Esophagus muscularis mucosa (tissue), 4 donors: Measurements from ENCODE around the gene ELOA2. TPM values are rescaled to one million over a fixed set of nuclear protein-coding genes. Genes with fewer than 3 reads are reported as not detected.
"Not testable (repeated sequence)": the region's sequence is repeated elsewhere in the genome, so short reads cannot be mapped to it uniquely, and the experiment has no call there.

Source experiments
- DNase-seq: peaks from one replicate; pipeline ENCODE4 v3.0.0-alpha.2; 2017; ENCODE audit errors: extremely low spot score
- H3K27ac ChIP-seq, 4 donors: fragments of 200-600 bp; sonication (generic); replicated peaks in 1 of 4; 1 replicate in 3 of 4; 2 replicates in 1 of 4; pipeline ENCODE4 v1.5.1; 2016 to 2019; ENCODE audit warnings: mild to moderate bottlenecking in 1 of 4
- H3K27me3 ChIP-seq, 4 donors: fragments of 200-600 bp; sonication (generic); one replicate each; pipeline versions ENCODE4 v1.5.1 to v1.6.0; 2016 to 2019
- H3K36me3 ChIP-seq, 4 donors: fragments of 200-600 bp; sonication (generic); one replicate each; pipeline ENCODE4 v1.5.1; 2016 to 2019
- H3K4me1 ChIP-seq, 4 donors: fragments of 200-600 bp; sonication (generic); one replicate each; pipeline ENCODE4 v1.5.1; 2016 to 2019
- H3K4me3 ChIP-seq, 4 donors: fragments of 200-600 bp; sonication (generic); 1 replicate in 2 of 4; 2 replicates in 2 of 4; pipeline ENCODE4 v1.5.1; 2016 to 2019; ENCODE audit warnings: mild to moderate bottlenecking in 4 of 4, moderate library complexity in 1 of 4
- H3K9me3 ChIP-seq, 4 donors: fragments of 200-600 bp; sonication (generic); 1 replicate in 3 of 4; 2 replicates in 1 of 4; pipeline ENCODE4 v1.5.1; 2016 to 2019
- CTCF ChIP-seq, 3 experiments: fragments of 200-600 bp in 2 of 3; fragments of 450-650 bp in 1 of 3; sonication (generic) in 2 of 3; IDR thresholded peaks; one replicate each; pipeline ENCODE4 v1.5.1; 2017 to 2019; ENCODE audit warnings: antibody characterized with exemption in 3 of 3, mild to moderate bottlenecking in 2 of 3, moderate library complexity in 1 of 3
- EP300 ChIP-seq: sonication (generic); formaldehyde crosslinking; IDR thresholded peaks from one replicate; pipeline ENCODE4 v1.6.1; 2017; ENCODE audit warnings: antibody characterized with exemption
- POLR2A ChIP-seq: fragments of 450-650 bp; IDR thresholded peaks from one replicate; pipeline ENCODE4 v1.6.1; 2017; ENCODE audit warnings: antibody characterized with exemption, moderate library complexity, mild to moderate bottlenecking, low read depth
- POLR2AphosphoS5 ChIP-seq, 2 donors: sonication (generic); formaldehyde crosslinking; IDR thresholded peaks; one replicate each; pipeline ENCODE4 v1.6.1; 2017; ENCODE audit warnings: antibody characterized with exemption in 2 of 2
- WGBS: methylation state at CpG from one replicate; pipeline ENCODE4 v1.1.5; 2018; 5-methylcytosine and 5-hydroxymethylcytosine counted together
- intact Hi-C: fragments of 100-400 bp; cut with DNase I; formaldehyde crosslinking; loops from one replicate; pipeline ENCODE4 v1.15.1; 2023
- total RNA-seq, 4 donors: library from RNA; depleted of rRNA; stranded (reverse); fragments of >200 nt; gene quantifications; one replicate each; pipeline versions ENCODE4 v1.1.0 to v1.2.1, GENCODE V29; 2016

ELOA2 gene
- total RNA-seq, 4 donors from 2014 or later: not detected

- intact Hi-C loops: no loop called here
- H3K27ac ChIP-seq: no peak overlapping the region
- no peak for DNase-seq
- H3K4me1 ChIP-seq: no peaks in the 10 kb centered on the region
- no peak for TF ChIP-seq CTCF (IDR thresholded peaks at IDR 0.05)
- no peak for TF ChIP-seq EP300
- TF ChIP-seq POLR2AphosphoS5 (IDR thresholded peaks at IDR 0.05): no peak
- TF ChIP-seq POLR2A: no peak
- peaks cover 0 to 3% (median 0%) of the 10 kb centered on the region in 4 donors for H3K9me3 ChIP-seq
- H3K36me3 ChIP-seq: peaks cover 0 to 2% (median 0%) of the 10 kb centered on the region in 4 donors
- no peak overlapping the region for H3K4me3 ChIP-seq
- 87% methylated on average over 18 of the region's 19 CpGs for WGBS
- no peaks in the 10 kb centered on the region for H3K27me3 ChIP-seq
These were observed 2.5 kb downstream of the ELOA2 start for GRCh38 chr18:47032945-47033344.

- H3K27me3 ChIP-seq, H3K36me3 ChIP-seq, H3K9me3 ChIP-seq, intact Hi-C loops, H3K4me3 ChIP-seq, DNase-seq, H3K4me1 ChIP-seq, H3K27ac ChIP-seq: not testable (repeated sequence)
- 98% methylated on average over 4 of the region's 12 CpGs for WGBS
These were observed 4.5 kb downstream of the ELOA2 start for GRCh38 chr18:47030887-47031286.

GRCh38 chr18:47029684-47030353, 5.6 kb downstream of the ELOA2 start:
- H3K9me3 ChIP-seq, H3K36me3 ChIP-seq, H3K27me3 ChIP-seq, intact Hi-C loops, H3K27ac ChIP-seq, DNase-seq, H3K4me1 ChIP-seq, H3K4me3 ChIP-seq: not testable (repeated sequence)
- WGBS: no CpG with 5 or more reads among the region's 55 CpGs

- DNase-seq, H3K27me3 ChIP-seq, H3K36me3 ChIP-seq, H3K9me3 ChIP-seq, H3K4me1 ChIP-seq, intact Hi-C loops, H3K4me3 ChIP-seq, H3K27ac ChIP-seq: not testable (repeated sequence)
- 100% methylated on average over 5 of the region's 29 CpGs for WGBS
These were observed 6.7 kb downstream of the ELOA2 start for GRCh38 chr18:47028738-47029137.

- H3K4me1 ChIP-seq, intact Hi-C loops, H3K27ac ChIP-seq, H3K36me3 ChIP-seq, H3K4me3 ChIP-seq, H3K9me3 ChIP-seq, H3K27me3 ChIP-seq, DNase-seq: not testable (repeated sequence)
- 80% methylated on average over 10 of the region's 17 CpGs for WGBS
These were observed 9.8 kb downstream of the ELOA2 start for GRCh38 chr18:47025557-47026174.

GRCh38 chr18:47023769-47024465, 11.5 kb downstream of the ELOA2 start:
- H3K27me3 ChIP-seq, H3K9me3 ChIP-seq, H3K27ac ChIP-seq, intact Hi-C loops, H3K4me3 ChIP-seq, DNase-seq, H3K36me3 ChIP-seq, H3K4me1 ChIP-seq: not testable (repeated sequence)
- WGBS: no CpG with 5 or more reads among the region's 55 CpGs

- 98% methylated on average over 12 of the region's 29 CpGs for WGBS
- H3K27ac ChIP-seq, H3K4me3 ChIP-seq, H3K9me3 ChIP-seq, H3K4me1 ChIP-seq, H3K27me3 ChIP-seq, intact Hi-C loops, DNase-seq, H3K36me3 ChIP-seq: not testable (repeated sequence)
These were observed 12.6 kb downstream of the ELOA2 start for GRCh38 chr18:47022821-47023220.

GRCh38 chr18:47020757-47021156, 14.7 kb downstream of the ELOA2 start:
- intact Hi-C loops, H3K36me3 ChIP-seq, H3K27ac ChIP-seq, H3K4me3 ChIP-seq, H3K9me3 ChIP-seq, DNase-seq, H3K27me3 ChIP-seq, H3K4me1 ChIP-seq: not testable (repeated sequence)
- whole genome bisulfite sequencing: no CpG with 5 or more reads among the region's 19 CpGs

GRCh38 chr18:47019870-47020269, 15.6 kb downstream of the ELOA2 start:
- H3K4me3 ChIP-seq, intact Hi-C loops, H3K27ac ChIP-seq, H3K36me3 ChIP-seq, H3K27me3 ChIP-seq, H3K4me1 ChIP-seq, H3K9me3 ChIP-seq, DNase-seq: not testable (repeated sequence)
- WGBS: no CpG with 5 or more reads among the region's 10 CpGs
